NCI-H146 (cell line): ENCODE measurements around the gene BMPR1A.
"Not testable (repeated sequence)": the region's sequence is repeated elsewhere in the genome, so short reads cannot be mapped to it uniquely, and the experiment has no call there.

Source experiments
- DNase-seq: peaks from one replicate; lab custom pipeline; 2025; lab: John Stamatoyannopoulos, UW

BMPR1A gene

GRCh38 chr10:86969421-86970041 is 213.1 kb downstream of the BMPR1A start:
- DNase-seq, result peak; percentile 71

- DNase-seq, result peak; percentile 83
These were observed 214.0 kb downstream of the BMPR1A start for GRCh38 chr10:86970162-86970981.

GRCh38 chr10:86970982-86971231 is 214.5 kb downstream of the BMPR1A start:
- no peak for DNase-seq

- peak; percentile 90 for DNase-seq
These were observed 215.0 kb downstream of the BMPR1A start for GRCh38 chr10:86971232-86971991.

GRCh38 chr10:86972613-86973380 is 216.4 kb downstream of the BMPR1A start:
- DNase-seq, result no peak

- DNase-seq, result no peak
These were observed 218.1 kb downstream of the BMPR1A start for GRCh38 chr10:86974484-86974883.

GRCh38 chr10:86976362-86977056 is 220.1 kb downstream of the BMPR1A start:
- no peak for DNase-seq

- not testable (repeated sequence) for DNase-seq
These were observed 222.0 kb downstream of the BMPR1A start for GRCh38 chr10:86978457-86978856.

- DNase-seq, result no peak
These were observed 222.9 kb downstream of the BMPR1A start for GRCh38 chr10:86979296-86979818.

GRCh38 chr10:86979977-86980448 is 223.6 kb downstream of the BMPR1A start:
- no peak for DNase-seq

- not testable (repeated sequence) for DNase-seq
These were observed 224.6 kb downstream of the BMPR1A start for GRCh38 chr10:86981020-86981419.

GRCh38 chr10:86981716-86982115 is 225.3 kb downstream of the BMPR1A start:
- no peak for DNase-seq
